GM10266 (cell line): ENCODE data around the gene DROSHA.

Experiments
- DNase-seq: peaks from one replicate; pipeline ENCODE4 v3.0.0; 2012; ENCODE audit errors: extremely low spot score
- CTCF ChIP-seq: IDR thresholded peaks from 2 replicates; pipeline ENCODE4 v1.5.1; 2012; ENCODE audit warnings: mild to moderate bottlenecking, low read depth; ENCODE audit not compliant: control insufficient read depth, insufficient read depth; ENCODE audit errors: missing control alignments

DROSHA gene

DNA sequence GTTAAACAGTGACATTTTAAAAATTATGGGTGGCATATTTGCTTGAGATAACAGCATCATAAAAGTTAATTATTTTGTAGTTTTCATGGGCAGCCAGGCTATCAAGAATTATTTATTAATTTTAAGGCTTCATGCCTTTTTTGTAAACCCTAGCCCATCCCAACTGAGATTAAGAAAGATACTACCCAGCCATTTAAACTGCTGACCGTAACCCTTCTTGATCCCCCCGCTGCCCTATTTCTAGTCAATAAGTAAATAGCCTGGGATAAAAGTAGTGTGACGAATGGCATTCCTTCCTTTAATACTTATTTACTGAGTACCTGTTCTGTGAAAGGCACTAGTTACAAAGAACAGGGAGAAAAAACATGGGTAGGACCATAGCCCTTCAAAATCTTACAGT, 88.3 kb downstream of the DROSHA start:
- TF ChIP-seq CTCF, result no peak
- DNase-seq, result no peak

GRCh38 chr5:31442058-31442745, 89.7 kb downstream of the DROSHA start:
- no peak for DNase-seq
- TF ChIP-seq CTCF, result no peak

DNA sequence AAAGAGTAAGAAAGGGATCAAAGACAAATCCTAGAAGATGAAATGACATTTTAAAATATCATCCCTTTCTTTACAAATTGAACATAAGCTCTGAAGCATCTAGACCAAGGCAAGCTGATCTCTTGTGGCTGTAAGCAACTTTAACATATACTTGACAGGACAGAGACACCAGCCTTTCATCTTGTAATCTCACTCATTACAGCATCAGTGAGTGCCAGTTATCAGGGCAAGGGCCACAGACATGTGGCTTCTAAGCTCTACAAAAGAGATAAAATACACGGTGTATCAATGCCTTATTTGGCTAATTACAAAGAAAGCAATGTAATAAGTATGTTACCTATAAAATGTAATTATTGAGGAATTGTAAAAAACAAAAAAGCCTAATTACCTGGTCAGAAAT, 95.0 kb downstream of the DROSHA start:
- no peak for DNase-seq
- no peak for TF ChIP-seq CTCF

DNA sequence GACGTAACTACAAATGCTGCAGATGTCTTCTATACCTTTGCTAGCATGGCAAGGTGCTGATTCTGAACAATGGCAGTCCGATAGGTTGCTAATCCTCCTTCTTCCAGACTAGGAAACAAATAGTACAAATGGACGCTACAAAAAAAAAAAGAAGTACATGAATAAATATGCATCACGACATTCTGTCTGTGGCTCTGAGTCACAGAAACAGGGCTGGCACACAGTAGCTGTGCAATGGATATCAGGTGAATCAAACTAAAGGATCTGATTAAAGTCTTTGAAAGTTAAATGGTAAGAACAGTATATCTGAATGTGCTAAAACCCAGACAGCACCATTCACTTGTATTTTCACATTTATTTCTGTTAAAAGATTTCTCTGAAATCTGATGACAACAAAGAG, 96.2 kb downstream of the DROSHA start:
- no peak for TF ChIP-seq CTCF
- DNase-seq, result no peak

- no peak for DNase-seq
- no peak for TF ChIP-seq CTCF
Measured at GRCh38 chr5:31434898-31435297, 97.0 kb downstream of the DROSHA start.

GRCh38 chr5:31433229-31433628, 98.7 kb downstream of the DROSHA start:
- DNase-seq, result no peak
- no peak for TF ChIP-seq CTCF

- no peak for TF ChIP-seq CTCF
- DNase-seq, result no peak
Measured at GRCh38 chr5:31427724-31428309, 104.1 kb downstream of the DROSHA start.
